Umbilical cord (tissue), 2 donors: ENCODE results near the gene AZU1. TPM values are rescaled to one million over a fixed set of nuclear protein-coding genes. Genes with fewer than 3 reads are reported as not detected.
"Not testable (repeated sequence)": the region's sequence is repeated elsewhere in the genome, so short reads cannot be mapped to it uniquely, and the experiment has no call there.

Experiments used
- DNase-seq: peaks from one replicate; pipeline ENCODE4 v3.0.0-alpha.2; 2015; ENCODE audit warnings: low spot score
- total RNA-seq: library from RNA; depleted of rRNA; stranded (reverse); fragments of >200 nt; gene quantifications from one replicate; pipeline ENCODE4 v1.2.3, GENCODE V29; 2014; ENCODE audit warnings: low replicate concordance; ENCODE audit not compliant: insufficient read depth

Gene AZU1
- total RNA-seq, 1 donor from 2014 or later: not detected

DNA sequence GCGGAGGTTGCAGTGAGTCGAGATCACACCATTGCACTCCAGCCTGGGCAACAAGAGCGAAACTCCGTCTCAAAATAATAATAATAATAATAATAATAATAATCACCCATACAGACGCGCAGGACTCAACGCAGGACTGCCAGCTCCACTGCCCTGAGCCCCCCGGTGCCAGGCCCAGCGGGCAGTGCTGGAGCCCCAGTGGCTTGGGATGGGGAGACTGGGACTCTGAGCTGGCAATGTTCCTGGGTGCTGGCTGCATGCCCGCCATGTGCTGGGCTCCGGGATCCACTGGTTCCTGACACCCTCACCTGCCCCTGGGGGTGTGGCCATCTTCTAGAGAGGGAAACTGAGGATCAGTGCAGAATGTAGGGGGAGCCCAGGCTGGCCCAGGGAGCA lies 325 bp upstream of the AZU1 start:
- DNase-seq: no peak

GRCh38 chr19:829129-829758 lies 1.6 kb downstream of the AZU1 start:
- DNase-seq: no peak

- no peak for DNase-seq
These were observed 4.1 kb downstream of the AZU1 start for GRCh38 chr19:831407-832369.

GRCh38 chr19:834216-834615 lies 6.6 kb downstream of the AZU1 start:
- DNase-seq: no peak

DNA sequence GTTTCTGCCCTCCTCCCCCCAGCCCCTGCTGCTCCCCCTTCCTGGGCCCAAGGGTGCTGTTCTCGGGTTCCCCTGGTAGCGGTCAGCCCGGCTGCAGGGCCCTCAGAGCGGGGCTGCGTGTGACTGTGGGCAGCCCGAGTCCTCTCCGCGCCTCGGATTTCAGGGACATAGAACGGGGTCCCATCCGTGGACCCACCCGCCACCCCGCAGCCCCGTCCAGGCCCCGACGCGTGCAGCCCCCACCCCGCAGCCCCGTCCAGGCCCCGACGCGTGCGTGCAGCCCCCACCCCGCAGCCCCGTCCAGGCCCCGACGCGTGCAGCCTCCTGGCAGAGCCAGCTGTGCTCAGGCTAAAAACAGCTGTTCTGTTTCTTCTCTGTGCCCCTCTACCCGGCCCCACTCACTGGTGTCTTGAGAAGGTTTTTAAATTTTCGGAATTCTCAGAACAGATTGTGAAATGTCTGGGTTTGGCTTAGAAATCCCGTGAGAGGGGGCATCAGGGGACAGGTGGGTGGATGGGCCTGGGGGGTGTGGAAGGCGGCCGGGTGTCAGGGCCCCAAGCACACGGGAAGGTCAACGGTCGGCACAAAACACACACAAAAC lies 7.7 kb downstream of the AZU1 start:
- DNase-seq: peak; percentile 47

DNA sequence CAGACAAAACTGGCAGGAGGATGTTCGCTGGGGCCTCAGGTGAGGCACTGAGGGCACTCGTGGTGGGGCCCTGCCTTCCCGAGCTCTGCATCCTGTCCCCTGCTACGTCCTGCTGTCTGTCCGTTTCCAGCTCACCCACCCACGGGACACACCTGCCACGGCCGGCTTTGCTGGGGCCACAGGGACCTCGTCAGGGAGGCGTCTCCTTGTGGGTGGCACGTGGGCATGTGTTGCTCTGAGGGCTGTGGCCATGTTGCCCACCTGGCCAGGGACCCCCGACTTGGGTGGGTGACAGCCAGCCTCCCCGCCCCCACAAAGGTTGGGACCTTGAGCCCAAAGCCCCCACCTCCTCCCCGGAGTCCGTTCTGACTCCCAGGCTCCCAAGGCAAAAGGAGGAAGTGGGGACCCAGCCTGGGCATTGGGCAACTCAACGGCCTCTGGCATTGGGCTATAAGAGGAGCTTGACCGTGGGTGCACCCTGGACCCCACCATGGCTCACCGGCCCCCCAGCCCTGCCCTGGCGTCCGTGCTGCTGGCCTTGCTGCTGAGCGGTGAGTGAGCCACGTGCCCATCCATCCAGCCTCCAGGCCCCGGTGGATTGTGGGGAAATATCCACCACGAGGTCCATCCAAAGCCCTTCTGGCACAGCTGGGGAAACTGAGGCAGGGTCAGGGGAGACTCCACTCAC lies 13.0 kb downstream of the AZU1 start, which contains the start of gene PRTN3:
PRTN3 (plus strand) TSS at position 481 of the 688 bp plus-strand sequence; CDS start at position 491, 10 bp downstream.
- no peak for DNase-seq

- not testable (repeated sequence) for DNase-seq
These were observed 15.2 kb downstream of the AZU1 start for GRCh38 chr19:842802-843179.

- no peak for DNase-seq
These were observed 15.7 kb downstream of the AZU1 start for GRCh38 chr19:843180-843835.

DNA sequence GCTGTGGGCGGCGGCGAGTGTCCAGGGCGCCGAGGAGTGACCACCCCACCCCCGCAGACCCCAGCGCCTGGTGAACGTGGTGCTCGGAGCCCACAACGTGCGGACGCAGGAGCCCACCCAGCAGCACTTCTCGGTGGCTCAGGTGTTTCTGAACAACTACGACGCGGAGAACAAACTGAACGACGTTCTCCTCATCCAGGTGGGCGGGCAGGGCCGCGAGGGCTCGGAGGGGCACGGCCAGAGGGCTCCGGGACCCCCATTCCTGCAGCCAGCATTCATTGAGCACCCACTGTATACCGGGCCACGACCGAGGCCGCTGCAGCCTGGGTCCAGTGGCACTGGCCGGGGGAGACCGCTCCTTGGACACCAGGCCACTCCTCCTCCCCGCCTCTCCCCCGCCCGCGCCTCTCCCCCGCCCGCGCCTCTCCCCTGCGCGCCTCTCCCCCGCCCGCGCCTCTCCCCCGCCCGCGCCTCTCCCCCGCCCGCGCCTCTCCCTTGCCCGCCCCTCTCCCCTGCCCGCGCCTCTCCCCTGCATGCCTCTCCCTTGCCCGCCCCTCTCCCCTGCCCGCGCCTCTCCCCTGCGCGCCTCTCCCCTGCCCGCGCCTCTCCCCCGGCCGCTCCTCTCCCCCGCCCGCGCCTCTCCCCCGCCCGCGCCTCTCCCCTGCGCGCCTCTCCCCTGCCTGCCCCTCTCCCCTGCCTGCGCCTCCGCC lies 16.4 kb downstream of the AZU1 start:
- DNase-seq: no peak

DNA sequence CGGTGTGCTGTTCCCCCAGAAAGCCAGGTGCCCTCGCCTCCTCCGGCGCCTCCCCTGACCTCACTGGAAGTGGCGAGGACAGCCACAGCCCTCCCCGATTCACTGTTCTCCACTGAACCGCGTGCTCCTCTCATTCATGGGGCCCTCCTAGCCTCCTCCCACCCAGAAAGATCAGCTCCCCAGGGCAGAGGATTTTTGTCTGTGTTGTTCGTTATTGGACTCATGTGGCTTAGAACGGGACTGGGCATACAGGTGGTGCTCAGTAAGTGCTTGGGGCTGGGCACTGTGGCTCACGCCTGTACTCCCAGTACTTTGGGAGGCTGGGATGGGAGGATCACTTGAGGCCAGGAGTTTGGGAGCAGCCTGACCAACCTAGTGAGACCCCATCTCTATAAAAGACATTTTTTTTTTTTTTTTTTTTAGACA lies 16.9 kb downstream of the AZU1 start:
- no peak for DNase-seq

DNA sequence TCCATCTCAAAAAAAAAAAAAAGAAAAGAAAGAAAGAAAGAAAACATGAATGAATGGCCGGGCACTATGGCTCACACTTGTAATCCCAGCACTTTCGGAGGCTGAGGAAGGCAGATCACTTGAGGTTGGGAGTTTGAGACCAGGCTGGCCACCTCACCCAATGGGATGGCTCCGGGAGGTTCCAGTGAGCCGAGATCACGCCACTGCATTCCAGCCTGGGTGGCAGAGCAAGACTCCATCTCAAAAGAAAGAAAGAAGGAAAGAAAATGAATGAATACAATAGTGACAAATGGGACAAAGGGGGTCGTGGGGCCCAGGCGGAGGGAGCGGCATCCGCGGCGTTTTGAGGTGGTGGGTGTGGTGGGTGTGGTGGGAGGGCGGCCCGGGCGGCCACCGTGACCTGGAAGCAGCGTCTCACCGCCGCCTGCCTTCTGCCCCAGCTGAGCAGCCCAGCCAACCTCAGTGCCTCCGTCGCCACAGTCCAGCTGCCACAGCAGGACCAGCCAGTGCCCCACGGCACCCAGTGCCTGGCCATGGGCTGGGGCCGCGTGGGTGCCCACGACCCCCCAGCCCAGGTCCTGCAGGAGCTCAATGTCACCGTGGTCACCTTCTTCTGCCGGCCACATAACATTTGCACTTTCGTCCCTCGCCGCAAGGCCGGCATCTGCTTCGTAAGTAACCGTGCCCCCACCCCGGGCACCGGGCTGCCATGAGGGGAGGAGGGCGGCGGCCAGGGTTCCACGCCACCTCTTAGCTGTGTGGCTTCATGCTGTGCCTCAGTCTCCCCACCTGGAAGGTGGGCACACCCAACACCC lies 18.3 kb downstream of the AZU1 start:
- no peak for DNase-seq

- DNase-seq: no peak
These were observed 20.8 kb downstream of the AZU1 start for GRCh38 chr19:848386-848921.

DNA sequence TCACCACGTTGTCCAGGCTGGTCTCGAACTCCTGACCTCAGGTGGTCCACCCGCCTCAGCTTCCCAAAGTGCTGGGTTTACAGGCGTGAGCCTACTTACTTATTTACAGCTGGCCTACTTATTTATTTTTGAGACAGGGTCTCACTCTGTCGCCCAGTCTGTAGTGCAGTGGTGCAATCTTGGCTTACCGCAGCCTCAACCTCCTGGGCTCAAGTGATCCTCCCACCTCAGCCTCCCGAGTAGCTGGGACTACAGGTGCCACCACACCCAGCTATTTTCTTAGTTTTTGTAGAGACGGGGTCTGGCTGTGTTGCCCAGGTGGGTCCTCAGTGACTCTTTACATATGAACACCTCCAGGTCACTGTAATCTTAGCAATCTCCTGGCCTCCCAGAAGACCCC lies 21.6 kb downstream of the AZU1 start:
- DNase-seq: not testable (repeated sequence)

- DNase-seq: peak; percentile 89
These were observed 22.8 kb downstream of the AZU1 start for GRCh38 chr19:850221-850978.

GRCh38 chr19:850979-851335 lies 23.3 kb downstream of the AZU1 start:
- DNase-seq: no peak

- DNase-seq: no peak
These were observed 24.7 kb downstream of the AZU1 start, which contains the start of gene ELANE for GRCh38 chr19:852136-853013. TSS of gene ELANE (plus strand) at chr19:852303. CDS start at chr19:852329, 26 bp downstream.

DNA sequence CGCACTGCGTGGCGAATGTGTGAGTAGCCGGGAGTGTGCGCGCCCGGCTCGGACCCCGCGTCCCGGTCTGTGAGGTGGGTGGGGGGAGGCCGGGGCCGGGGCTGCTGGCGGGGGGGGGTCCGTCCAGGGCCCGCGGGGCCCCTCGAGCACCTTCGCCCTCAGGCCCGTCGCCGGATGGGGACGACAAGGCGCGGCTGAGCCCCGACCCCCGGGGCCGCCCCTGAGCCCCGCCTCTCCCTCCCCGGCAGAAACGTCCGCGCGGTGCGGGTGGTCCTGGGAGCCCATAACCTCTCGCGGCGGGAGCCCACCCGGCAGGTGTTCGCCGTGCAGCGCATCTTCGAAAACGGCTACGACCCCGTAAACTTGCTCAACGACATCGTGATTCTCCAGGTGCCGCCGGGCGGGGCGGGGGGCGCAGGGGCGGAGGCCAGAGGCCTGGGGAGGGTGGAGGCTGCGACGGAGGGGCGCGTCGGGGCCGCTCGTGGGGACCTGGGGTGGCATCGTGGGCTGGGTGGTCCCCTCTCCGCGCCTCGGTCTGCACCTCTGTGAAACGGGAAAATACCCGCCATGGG lies 25.5 kb downstream of the AZU1 start:
- DNase-seq: no peak
